A549 (cell line): ENCODE results near the gene DCLRE1B. TPM values are rescaled to one million over a fixed set of nuclear protein-coding genes. Genes with fewer than 3 reads are reported as not detected.

Experiments
- ATAC-seq, 2 experiments: fragments of 200-7000 bp in 1 of 2; fragments of >200 bp in 1 of 2; cut with Nextera tagmentation in 1 of 2; cut with Tn5 transposase in 1 of 2; 3 replicates each; pipeline versions ENCODE4 v1.8.0 to v1.9.1; 2018 to 2020; ENCODE audit warnings: mild to moderate bottlenecking in 1 of 2, moderate library complexity in 1 of 2
- CTCF ChIA-PET: fragments of 300-600 bp; sonication (Branson Sonifier 250); formaldehyde crosslinking; extraction: SDS; loops from one replicate; lab custom pipeline; 2021; ENCODE audit warnings: antibody characterized with exemption, inconsistent platforms; lab: Yijun Ruan, JAX
- POLR2A ChIA-PET: fragments of 350-600 bp; formaldehyde crosslinking; extraction: SDS; loops from one replicate; lab custom pipeline; 2021; ENCODE audit warnings: antibody characterized with exemption, inconsistent platforms; lab: Yijun Ruan, JAX
- DNase-seq, 2 experiments: peaks; one replicate each; pipeline versions ENCODE4 v3.0.0 to v3.0.0-alpha.2; 2011 to 2016; ENCODE audit warnings: low read depth in 1 of 2, low spot score in 1 of 2
- FAIRE-seq: peaks from 2 replicates; lab custom pipeline; 2011; peaks lifted over from hg19 to GRCh38; lab: Jason Lieb, UNC
- H3K27ac ChIP-seq, 2 experiments: fragments of >200 bp; sonication (Bioruptor Twin); formaldehyde crosslinking; 3 replicates each; pipeline ENCODE4 v1.5.1; 2016 to 2017
- H3K4me1 ChIP-seq: fragments of >200 bp; sonication (Bioruptor Twin); formaldehyde crosslinking; 3 replicates; pipeline ENCODE4 v1.6.1; 2016
- H3K4me2 ChIP-seq: fragments of >200 bp; sonication (Bioruptor Twin); formaldehyde crosslinking; 3 replicates; pipeline ENCODE4 v1.6.1; 2016
- H3K4me3 ChIP-seq: fragments of >200 bp; sonication (Bioruptor Twin); formaldehyde crosslinking; 3 replicates; pipeline ENCODE4 v1.5.1; 2016
- H3K9me3 ChIP-seq: fragments of >200 bp; sonication (Bioruptor Twin); formaldehyde crosslinking; 3 replicates; pipeline ENCODE4 v1.6.1; 2016
- BCL3 ChIP-seq: fragments of >200 bp; sonication (Bioruptor Twin); formaldehyde crosslinking; IDR thresholded peaks from 3 replicates; pipeline ENCODE4 v1.6.1; 2016
- CBX2 ChIP-seq: fragments of 200-600 bp; sonication (generic); IDR thresholded peaks from 2 replicates; pipeline ENCODE4 v1.6.1; 2016; ENCODE audit warnings: low read depth, mild to moderate bottlenecking, borderline replicate concordance
- CEBPB ChIP-seq, 2 experiments: fragments of >200 bp in 1 of 2; sonication (Bioruptor Twin) in 1 of 2; formaldehyde crosslinking in 1 of 2; IDR thresholded peaks; 2 replicates each; pipeline ENCODE4 v1.6.1; 2012 to 2016
- E2F6 ChIP-seq: IDR thresholded peaks from 2 replicates; pipeline ENCODE4 v1.6.1; 2012; ENCODE audit warnings: low read depth, borderline replicate concordance
- EHF ChIP-seq: fragments of 250-450 bp; sonication (Bioruptor Pico); IDR thresholded peaks from 2 replicates; pipeline ENCODE4 v1.5.0; 2020; ENCODE audit warnings: mild to moderate bottlenecking
- EHMT2 ChIP-seq: fragments of 200-600 bp; sonication (generic); IDR thresholded peaks from 2 replicates; pipeline ENCODE4 v1.6.1; 2016; ENCODE audit warnings: antibody characterized with exemption, low read depth, mild to moderate bottlenecking, moderate library complexity
- ESRRA ChIP-seq: fragments of 150-350 bp; IDR thresholded peaks from 2 replicates; pipeline ENCODE4 v1.6.1; 2014; ENCODE audit warnings: mild to moderate bottlenecking, low read length, borderline replicate concordance
- GATA3 ChIP-seq: IDR thresholded peaks from 2 replicates; pipeline ENCODE4 v1.6.1; 2012; ENCODE audit warnings: borderline replicate concordance
- HDAC2 ChIP-seq: fragments of 200-600 bp; sonication (generic); IDR thresholded peaks from 2 replicates; pipeline ENCODE4 v1.6.1; 2016
- HEYL ChIP-seq: fragments of 250-450 bp; sonication (Bioruptor Pico); IDR thresholded peaks from 2 replicates; pipeline ENCODE4 v1.8.0; 2021; ENCODE audit warnings: mild to moderate bottlenecking, moderate library complexity
- HMGXB4 ChIP-seq: fragments of 250-450 bp; sonication (Bioruptor Pico); IDR thresholded peaks from 2 replicates; pipeline ENCODE4 v1.5.0; 2021; ENCODE audit warnings: mild to moderate bottlenecking, moderate library complexity, borderline replicate concordance
- HOXA7 ChIP-seq: fragments of 250-450 bp; sonication (Bioruptor Pico); IDR thresholded peaks from 2 replicates; pipeline ENCODE4 v1.5.0; 2020; ENCODE audit warnings: mild to moderate bottlenecking, moderate library complexity
- MAZ ChIP-seq: fragments of 150-350 bp; IDR thresholded peaks from 2 replicates; pipeline ENCODE4 v1.6.1; 2014; ENCODE audit warnings: antibody characterized with exemption, low read depth, low read length, borderline replicate concordance
- MYC ChIP-seq: IDR thresholded peaks from 2 replicates; pipeline ENCODE4 v1.6.1; 2012; ENCODE audit warnings: mild to moderate bottlenecking, inconsistent platforms, low read length, improper control_type of control experiment, borderline replicate concordance
- RAD21 ChIP-seq, 2 experiments: fragments of >200 bp in 1 of 2; sonication (Bioruptor Twin) in 1 of 2; formaldehyde crosslinking in 1 of 2; IDR thresholded peaks in 1 of 2; conservative IDR thresholded peaks in 1 of 2; 2 replicates in 1 of 2; 3 replicates in 1 of 2; pipeline ENCODE4 v1.6.1; 2012 to 2018; ENCODE audit warnings: inconsistent platforms in 1 of 2
- RCOR1 ChIP-seq: fragments of 150-350 bp; IDR thresholded peaks from 2 replicates; pipeline ENCODE4 v1.6.1; 2014; ENCODE audit warnings: antibody characterized with exemption, low read length, low read depth
- REST ChIP-seq: fragments of 200-600 bp; sonication (generic); IDR thresholded peaks from 2 replicates; pipeline ENCODE4 v1.6.1; 2016; ENCODE audit warnings: antibody characterized with exemption, mild to moderate bottlenecking, moderate library complexity
- RNF2 ChIP-seq: fragments of 200-600 bp; sonication (generic); IDR thresholded peaks from 2 replicates; pipeline ENCODE4 v1.6.1; 2016; ENCODE audit warnings: low read depth, mild to moderate bottlenecking, antibody characterized with exemption, moderate library complexity, borderline replicate concordance
- SMC3 ChIP-seq: fragments of >200 bp; sonication (Bioruptor Twin); formaldehyde crosslinking; IDR thresholded peaks from 3 replicates; pipeline ENCODE4 v1.6.1; 2018; ENCODE audit warnings: inconsistent platforms
- WGBS: methylation state at CpG from one replicate; pipeline ENCODE4 v1.1.6; 2017; ENCODE audit errors: missing lambda C conversion rate; 5-methylcytosine and 5-hydroxymethylcytosine counted together
- polyA plus RNA-seq, 4 experiments: library from polyadenylated mRNA; depleted of rRNA in 3 of 4; stranded (reverse); fragments of >200 nt; fragmentation: RNase III in 1 of 4; extraction: RNeasy Plus Mini Kit Qiagen cat#74134 plus additional on column Dnase treatment in 1 of 4; gene quantifications; 2 replicates in 3 of 4; 3 replicates in 1 of 4; pipeline ENCODE4 v1.2.3, GENCODE V29; 2011 to 2017
- TF ChIP-seq, protein P1 (sequence below): fragments of 250-450 bp; sonication (Bioruptor Pico); IDR thresholded peaks from 2 replicates; pipeline ENCODE4 v1.5.0; 2020; ENCODE audit warnings: low read depth, mild to moderate bottlenecking, moderate library complexity
- TF ChIP-seq, protein P2 (sequence below): fragments of >200 bp; sonication (Bioruptor Twin); formaldehyde crosslinking; IDR thresholded peaks from 3 replicates; pipeline ENCODE4 v1.5.1; 2016
- TF ChIP-seq, protein P3 (sequence below): IDR thresholded peaks from 2 replicates; pipeline ENCODE4 v1.6.1; 2012

DCLRE1B gene
- polyA plus RNA-seq, 2 of the 4 experiments (the other 2 are of a cell fraction) = 4.8 to 5.7 TPM

DNA sequence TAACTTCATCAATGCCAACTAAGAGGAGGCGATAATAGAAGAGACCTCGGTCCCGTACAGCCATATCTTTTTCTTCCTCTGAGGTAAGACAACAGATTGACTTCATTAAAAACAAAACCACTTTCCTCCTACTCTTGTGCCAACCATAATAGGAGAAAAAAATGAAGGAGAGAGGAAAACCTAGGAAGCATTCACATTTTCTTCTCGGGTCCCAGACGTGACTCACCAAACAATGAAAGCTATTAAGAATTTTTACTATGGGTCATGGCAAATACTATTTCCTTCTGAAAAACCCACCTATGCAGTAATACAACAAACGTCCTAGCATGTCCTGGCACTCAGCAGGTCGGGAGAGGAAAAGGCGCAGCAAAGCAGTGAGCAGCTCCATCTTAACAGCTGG, 9.2 kb upstream of the DCLRE1B start:
- DNase-seq = no peak
- Histone ChIP-seq H3K4me1 (no peaks in the 10 kb centered on the region), H3K4me2 (no peak overlapping the region), H3K4me3 (no peak overlapping the region)
- no peak for TF ChIP-seq E2F6
- TF ChIP-seq RNF2 = no peak
- TF ChIP-seq RCOR1 = no peak
- no peak for TF ChIP-seq HDAC2
- no peak for TF ChIP-seq HOXA7 (CRISPR knock-in tag)
- TF ChIP-seq, protein P1, sequence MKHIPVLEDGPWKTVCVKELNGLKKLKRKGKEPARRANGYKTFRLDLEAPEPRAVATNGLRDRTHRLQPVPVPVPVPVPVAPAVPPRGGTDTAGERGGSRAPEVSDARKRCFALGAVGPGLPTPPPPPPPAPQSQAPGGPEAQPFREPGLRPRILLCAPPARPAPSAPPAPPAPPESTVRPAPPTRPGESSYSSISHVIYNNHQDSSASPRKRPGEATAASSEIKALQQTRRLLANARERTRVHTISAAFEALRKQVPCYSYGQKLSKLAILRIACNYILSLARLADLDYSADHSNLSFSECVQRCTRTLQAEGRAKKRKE (CRISPR knock-in tag) = no peak
- TF ChIP-seq, protein P2, sequence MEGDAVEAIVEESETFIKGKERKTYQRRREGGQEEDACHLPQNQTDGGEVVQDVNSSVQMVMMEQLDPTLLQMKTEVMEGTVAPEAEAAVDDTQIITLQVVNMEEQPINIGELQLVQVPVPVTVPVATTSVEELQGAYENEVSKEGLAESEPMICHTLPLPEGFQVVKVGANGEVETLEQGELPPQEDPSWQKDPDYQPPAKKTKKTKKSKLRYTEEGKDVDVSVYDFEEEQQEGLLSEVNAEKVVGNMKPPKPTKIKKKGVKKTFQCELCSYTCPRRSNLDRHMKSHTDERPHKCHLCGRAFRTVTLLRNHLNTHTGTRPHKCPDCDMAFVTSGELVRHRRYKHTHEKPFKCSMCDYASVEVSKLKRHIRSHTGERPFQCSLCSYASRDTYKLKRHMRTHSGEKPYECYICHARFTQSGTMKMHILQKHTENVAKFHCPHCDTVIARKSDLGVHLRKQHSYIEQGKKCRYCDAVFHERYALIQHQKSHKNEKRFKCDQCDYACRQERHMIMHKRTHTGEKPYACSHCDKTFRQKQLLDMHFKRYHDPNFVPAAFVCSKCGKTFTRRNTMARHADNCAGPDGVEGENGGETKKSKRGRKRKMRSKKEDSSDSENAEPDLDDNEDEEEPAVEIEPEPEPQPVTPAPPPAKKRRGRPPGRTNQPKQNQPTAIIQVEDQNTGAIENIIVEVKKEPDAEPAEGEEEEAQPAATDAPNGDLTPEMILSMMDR = no peak
- no peak for TF ChIP-seq HMGXB4 (CRISPR knock-in tag)
- no peak for TF ChIP-seq CBX2
- no peak for TF ChIP-seq CEBPB (IDR thresholded peaks at IDR 0.05)
- no peak for TF ChIP-seq RAD21 (conservative IDR thresholded peaks at IDR 0.05 in 1 of 2, IDR thresholded peaks at IDR 0.05 in 1 of 2)
- no peak for TF ChIP-seq ESRRA
- TF ChIP-seq MAZ = no peak
- TF ChIP-seq, protein P3, sequence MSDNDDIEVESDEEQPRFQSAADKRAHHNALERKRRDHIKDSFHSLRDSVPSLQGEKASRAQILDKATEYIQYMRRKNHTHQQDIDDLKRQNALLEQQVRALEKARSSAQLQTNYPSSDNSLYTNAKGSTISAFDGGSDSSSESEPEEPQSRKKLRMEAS = no peak
- TF ChIP-seq MYC = no peak
- no peak for TF ChIP-seq SMC3
- TF ChIP-seq, all 56 proteins: peak for 0
- no peak for ATAC-seq
- CTCF ChIA-PET = no interaction called here
- FAIRE-seq = no peak
- Histone ChIP-seq H3K27ac (no peak overlapping the region), H3K9me3 (no peaks in the 10 kb centered on the region)
- 84% methylated on average over 8 of the region's 8 CpGs for WGBS
- POLR2A ChIA-PET = no interaction called here

DNA sequence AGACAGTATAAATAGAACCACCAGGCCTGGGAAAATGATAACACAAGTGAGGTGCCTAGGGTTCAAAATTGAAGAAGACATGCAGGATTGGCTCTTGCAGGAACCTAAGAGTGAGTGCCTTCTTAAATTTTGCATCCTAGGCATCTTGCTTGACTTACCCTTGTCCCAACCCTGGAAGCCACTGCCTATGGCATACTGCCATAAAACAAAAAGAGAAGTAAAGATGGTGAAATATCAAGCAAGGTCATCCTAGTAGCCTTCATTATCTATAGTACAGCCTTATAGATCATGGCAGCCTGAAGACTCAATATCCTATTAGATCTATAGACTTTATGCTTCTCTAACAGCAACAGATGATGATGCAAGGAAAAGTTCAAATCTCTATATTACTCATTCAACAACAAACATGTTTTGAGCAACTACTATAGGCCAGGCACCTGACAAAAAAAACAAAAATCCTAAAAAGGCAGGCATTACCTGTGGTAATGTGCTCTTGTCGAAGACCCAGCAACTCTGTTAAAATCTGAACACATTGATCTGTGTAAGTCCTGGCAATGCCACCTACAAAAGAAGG, 6.8 kb upstream of the DCLRE1B start:
- H3K27ac ChIP-seq = no peak overlapping the region
- ChIA-PET POLR2A (no interaction called here), CTCF (no interaction called here)
- H3K4me1 ChIP-seq = no peaks in the 10 kb centered on the region
- no peak for DNase-seq
- H3K4me3 ChIP-seq = no peak overlapping the region
- H3K4me2 ChIP-seq = no peak overlapping the region
- 88% methylated on average over 1 of the region's 1 CpG for WGBS
- no peak for FAIRE-seq
- no peaks in the 10 kb centered on the region for H3K9me3 ChIP-seq
- TF ChIP-seq CEBPB (IDR thresholded peaks at IDR 0.05) (no peak), REST (no peak), EHMT2 (no peak), BCL3 (no peak), EHF (CRISPR knock-in tag) (no peak), HEYL (no peak), GATA3 (no peak)
- ATAC-seq = no peak
